ENCODE data around the gene PTRH2. TPM values are rescaled to one million over a fixed set of nuclear protein-coding genes. Genes with fewer than 3 reads are reported as not detected.
A peak's percentile ranks its signal among the peaks of the same experiment; 100 is the strongest.

The PTRH2 gene
- total RNA-seq, 2 donors from 2014 or later, result 15.3 to 15.5 TPM

DNA sequence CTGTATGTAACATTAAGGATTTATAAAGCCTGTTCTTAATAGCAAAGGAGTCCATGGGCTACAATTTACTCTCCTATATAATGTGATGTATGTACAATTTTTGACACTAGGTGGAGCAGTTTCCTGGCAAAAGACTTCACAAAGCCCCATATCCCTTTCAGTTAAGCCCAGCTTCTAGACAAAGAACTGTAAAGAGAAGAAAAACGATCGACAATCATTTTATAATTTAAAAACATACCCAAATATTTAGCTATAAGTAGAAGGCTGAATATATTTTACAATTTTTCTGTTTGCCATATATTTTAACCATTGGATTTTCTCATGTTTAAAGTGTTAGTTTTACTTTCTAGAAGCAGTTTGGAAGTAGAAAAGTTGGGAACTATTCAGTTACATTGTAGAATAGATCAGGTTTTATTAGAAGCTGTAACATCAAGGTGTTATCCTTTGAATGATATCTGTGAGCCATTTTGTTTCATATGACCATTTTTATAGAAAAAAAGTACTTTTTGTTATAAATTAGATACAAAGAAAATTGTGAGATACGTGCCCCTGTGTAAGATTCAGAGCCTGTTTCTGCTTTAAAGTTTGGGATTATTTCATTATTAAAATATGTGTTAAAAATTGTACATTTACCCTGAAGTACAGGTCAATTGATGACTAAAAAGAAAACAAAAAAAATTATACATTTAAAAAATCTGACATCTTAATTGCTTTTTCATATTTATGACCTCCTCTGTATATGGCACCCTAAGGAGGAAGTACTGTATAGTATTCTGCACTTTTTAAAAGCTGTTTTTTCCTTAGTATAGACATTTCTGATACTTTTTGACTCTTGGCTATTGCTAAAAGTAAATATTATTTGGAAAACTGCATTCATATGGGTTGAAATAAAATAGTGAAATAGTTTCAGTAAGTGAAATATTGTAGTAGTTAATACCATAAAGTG, 46.6 kb upstream of the PTRH2 start:
- peak; percentile 96 for ATAC-seq
- TF ChIP-seq CTCF (IDR thresholded peaks at IDR 0.05) (peak; percentile 40 to 88 (median 79)), POLR2A (IDR thresholded peaks at IDR 0.05) (no peak)
- H3K27me3 ChIP-seq, result no peaks in the 10 kb centered on the region
- no peaks in the 10 kb centered on the region for H3K9me3 ChIP-seq
- peak in 2 of 4 donors; percentile 34 to 56 for DNase-seq
- no peak overlapping the region for H3K4me3 ChIP-seq
- 26 to 32% methylated on average over 3 of the region's 3 CpGs for WGBS, 2 donors
- peaks cover 27% of the 10 kb centered on the region for H3K4me1 ChIP-seq
- intact Hi-C loops (cut with DNase I), result no loop called here
- no peaks in the 10 kb centered on the region for H3K36me3 ChIP-seq (replicated peaks in 1 of 2; ENCODE audit: insufficient read depth in 1 of 2, low read depth in 2 of 2)
- H3K27ac ChIP-seq, result peak overlapping the region; percentile 5 to 79 (median 42)

GRCh38 chr17:59752922-59753321, 45.7 kb upstream of the PTRH2 start:
- Histone ChIP-seq H3K9me3 (no peaks in the 10 kb centered on the region), H3K27ac (peak overlapping the region in 1 of 4 donors; percentile 79), H3K36me3 (replicated peaks in 1 of 2; ENCODE audit: insufficient read depth in 1 of 2, low read depth in 2 of 2) (no peaks in the 10 kb centered on the region), H3K27me3 (no peaks in the 10 kb centered on the region), H3K4me3 (no peak overlapping the region), H3K4me1 (peaks cover 27% of the 10 kb centered on the region)
- WGBS, 2 donors, result 75 to 92% methylated on average over 6 to 7 of the region's 7 CpGs
- TF ChIP-seq POLR2A (IDR thresholded peaks at IDR 0.05) (no peak), CTCF (IDR thresholded peaks at IDR 0.05) (no peak)
- intact Hi-C loops (cut with DNase I), result no loop called here
- no peak for DNase-seq
- ATAC-seq, result no peak

GRCh38 chr17:59752446-59752845, 45.2 kb upstream of the PTRH2 start:
- no peak overlapping the region for H3K4me3 ChIP-seq
- no peaks in the 10 kb centered on the region for H3K36me3 ChIP-seq (replicated peaks in 1 of 2; ENCODE audit: insufficient read depth in 1 of 2, low read depth in 2 of 2)
- no peaks in the 10 kb centered on the region for H3K27me3 ChIP-seq
- DNase-seq, result no peak
- no peak for TF ChIP-seq POLR2A (IDR thresholded peaks at IDR 0.05)
- intact Hi-C loops (cut with DNase I), result no loop called here
- H3K27ac ChIP-seq, result peak overlapping the region in 1 of 4 donors; percentile 79
- peaks cover 27% of the 10 kb centered on the region for H3K4me1 ChIP-seq
- H3K9me3 ChIP-seq, result no peaks in the 10 kb centered on the region
- no peak for ATAC-seq

GRCh38 chr17:59751955-59752413, 44.8 kb upstream of the PTRH2 start:
- intact Hi-C loops (cut with DNase I), result no loop called here
- Histone ChIP-seq H3K9me3 (no peaks in the 10 kb centered on the region), H3K36me3 (replicated peaks in 1 of 2; ENCODE audit: insufficient read depth in 1 of 2, low read depth in 2 of 2) (no peaks in the 10 kb centered on the region), H3K4me3 (no peak overlapping the region), H3K27me3 (no peaks in the 10 kb centered on the region), H3K4me1 (peaks cover 27% of the 10 kb centered on the region), H3K27ac (peak overlapping the region in 1 of 4 donors; percentile 79)
- ATAC-seq (no peak), DNase-seq (no peak)
- WGBS, 2 donors, result 84% methylated on average over 11 of the region's 11 CpGs
- TF ChIP-seq POLR2A (IDR thresholded peaks at IDR 0.05), result no peak
- TF ChIP-seq CTCF (IDR thresholded peaks at IDR 0.05), result no peak

DNA sequence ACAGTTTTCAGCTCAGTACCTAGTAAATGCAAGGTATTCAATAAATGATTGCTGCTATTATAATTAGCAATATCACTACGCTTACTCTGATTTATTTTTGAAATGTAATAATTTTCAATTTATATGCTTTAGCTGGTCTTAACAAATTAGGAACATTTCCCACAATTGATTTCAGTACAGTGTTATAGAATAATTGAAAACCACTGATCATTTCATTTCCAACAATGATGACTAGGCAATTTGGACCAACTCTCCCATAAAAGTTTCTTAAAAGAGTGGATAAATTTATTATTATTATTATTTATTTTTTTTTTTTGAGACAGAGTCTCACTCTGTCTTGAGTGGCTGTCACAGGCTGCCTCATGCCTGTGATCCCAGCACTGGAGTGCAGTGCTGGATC, 41.4 kb upstream of the PTRH2 start:
- Histone ChIP-seq H3K4me3 (no peak overlapping the region), H3K27ac (no peak overlapping the region)
- intact Hi-C loops (cut with DNase I), result no loop called here

More for the DNA sequence above, 41.4 kb upstream of the PTRH2 start:
- whole genome bisulfite sequencing, 2 donors, result 87 to 97% methylated on average over 1 of the region's 1 CpG
- no peaks in the 10 kb centered on the region for H3K9me3 ChIP-seq
- H3K27me3 ChIP-seq, result no peaks in the 10 kb centered on the region
- H3K36me3 ChIP-seq (replicated peaks in 1 of 2; ENCODE audit: insufficient read depth in 1 of 2, low read depth in 2 of 2), result no peaks in the 10 kb centered on the region
- peaks cover under 1% of the 10 kb centered on the region for H3K4me1 ChIP-seq
- DNase-seq (no peak), ATAC-seq (no peak)
- TF ChIP-seq CTCF (IDR thresholded peaks at IDR 0.05) (no peak), POLR2A (IDR thresholded peaks at IDR 0.05) (no peak)
